Activated B cell treated with CpG ODN at 0.5 μM for 24 hours (primary cell): ENCODE measurements around the gene SDHB. TPM values are rescaled to one million over a fixed set of nuclear protein-coding genes. Genes with fewer than 3 reads are reported as not detected.

Experiments
- ATAC-seq: fragments of 200-7000 bp; cut with Tn5 transposase; one replicate; pipeline ENCODE4 v1.10.0; 2021; ENCODE audit warnings: low read depth, mild to moderate bottlenecking, moderate library complexity
- CTCF ChIA-PET: fragments of 350-600 bp; sonication (Branson Sonifier 250); formaldehyde crosslinking; loops from one replicate; lab custom pipeline; 2021; ENCODE audit warnings: antibody characterized with exemption; lab: Charles Lee
- POLR2A ChIA-PET: fragments of 350-600 bp; sonication (Branson Sonifier 250); formaldehyde crosslinking; loops from one replicate; lab custom pipeline; 2021; ENCODE audit warnings: antibody characterized with exemption; lab: Charles Lee
- DNase-seq: peaks from one replicate; pipeline ENCODE4 v3.0.0; 2022
- H3K27ac Mint-ChIP-seq: one replicate; pipeline ENCODE4 v1.8.0; 2020; ENCODE audit warnings: mixed read lengths
- H3K27me3 Mint-ChIP-seq: one replicate; pipeline ENCODE4 v1.8.0; 2021; ENCODE audit warnings: mixed read lengths
- H3K36me3 Mint-ChIP-seq: one replicate; pipeline ENCODE4 v1.8.0; 2021; ENCODE audit warnings: low read depth, mixed read lengths
- H3K4me1 Mint-ChIP-seq: one replicate; pipeline ENCODE4 v1.8.0; 2021; ENCODE audit warnings: mixed read lengths
- H3K4me3 Mint-ChIP-seq: one replicate; pipeline ENCODE4 v1.8.0; 2020; ENCODE audit warnings: mild to moderate bottlenecking, mixed read lengths
- H3K9me3 Mint-ChIP-seq: one replicate; pipeline ENCODE4 v1.8.0; 2020; ENCODE audit warnings: mixed read lengths
- CTCF ChIP-seq: fragments of 200-600 bp; IDR thresholded peaks from one replicate; pipeline ENCODE4 v1.8.0; 2022; ENCODE audit warnings: antibody characterized with exemption, mild to moderate bottlenecking
- intact Hi-C: fragments of 100-400 bp; cut with micrococcal nuclease; formaldehyde crosslinking; loops from one replicate; pipeline ENCODE4 v1.15.1; 2024
- total RNA-seq: library from RNA; stranded (reverse); gene quantifications from 2 replicates; pipeline ENCODE4 v1.2.3, GENCODE V29; 2022

The SDHB gene
- total RNA-seq, 1 donor from 2014 or later, result 70.7 TPM

- peaks cover 3% of the 10 kb centered on the region for H3K4me1 Mint-ChIP-seq
- H3K27me3 Mint-ChIP-seq, result peaks cover 3% of the 10 kb centered on the region
- DNase-seq, result no peak
- no peaks in the 10 kb centered on the region for H3K36me3 Mint-ChIP-seq
- intact Hi-C loops, result no loop called here
- H3K27ac Mint-ChIP-seq, result no peak overlapping the region
- H3K4me3 Mint-ChIP-seq, result no peak overlapping the region
- TF ChIP-seq CTCF, result no peak
- CTCF ChIA-PET, result no interaction called here
- H3K9me3 Mint-ChIP-seq, result no peaks in the 10 kb centered on the region
- POLR2A ChIA-PET, result no interaction called here
- no peak for ATAC-seq
These were observed 78.0 kb downstream of the SDHB start for GRCh38 chr1:16975838-16976237.

GRCh38 chr1:16975211-16975610 is 78.6 kb downstream of the SDHB start:
- Mint-ChIP-seq H3K27ac (no peak overlapping the region), H3K27me3 (no peaks in the 10 kb centered on the region), H3K4me1 (no peaks in the 10 kb centered on the region), H3K4me3 (no peak overlapping the region), H3K9me3 (no peaks in the 10 kb centered on the region), H3K36me3 (no peaks in the 10 kb centered on the region)
- ChIA-PET POLR2A (no interaction called here), CTCF (no interaction called here)
- ATAC-seq, result no peak
- no peak for TF ChIP-seq CTCF
- intact Hi-C loops, result no loop called here
- no peak for DNase-seq

- Mint-ChIP-seq H3K4me1 (no peaks in the 10 kb centered on the region), H3K36me3 (no peaks in the 10 kb centered on the region), H3K27me3 (no peaks in the 10 kb centered on the region), H3K9me3 (no peaks in the 10 kb centered on the region), H3K4me3 (no peak overlapping the region), H3K27ac (no peak overlapping the region)
- ChIA-PET CTCF (no interaction called here), POLR2A (no interaction called here)
- ATAC-seq (no peak), DNase-seq (no peak)
- intact Hi-C loops, result no loop called here
- TF ChIP-seq CTCF, result no peak
These were observed 80.6 kb downstream of the SDHB start for GRCh38 chr1:16973215-16973614.

GRCh38 chr1:16972189-16972895 is 81.5 kb downstream of the SDHB start:
- H3K4me3 Mint-ChIP-seq, result no peak overlapping the region
- no peaks in the 10 kb centered on the region for H3K27me3 Mint-ChIP-seq
- TF ChIP-seq CTCF, result no peak
- no peaks in the 10 kb centered on the region for H3K4me1 Mint-ChIP-seq
- no peak overlapping the region for H3K27ac Mint-ChIP-seq
- no peaks in the 10 kb centered on the region for H3K36me3 Mint-ChIP-seq
- DNase-seq (no peak), ATAC-seq (no peak)
- intact Hi-C loops, result no loop called here
- no peaks in the 10 kb centered on the region for H3K9me3 Mint-ChIP-seq
- ChIA-PET CTCF (no interaction called here), POLR2A (no interaction called here)

GRCh38 chr1:16971341-16972188 is 82.3 kb downstream of the SDHB start:
- CTCF ChIA-PET, result no interaction called here
- H3K27me3 Mint-ChIP-seq, result no peaks in the 10 kb centered on the region

More at GRCh38 chr1:16971341-16972188, 82.3 kb downstream of the SDHB start:
- intact Hi-C loops, result no loop called here
- POLR2A ChIA-PET, result no interaction called here
- no peaks in the 10 kb centered on the region for H3K36me3 Mint-ChIP-seq
- H3K9me3 Mint-ChIP-seq, result no peaks in the 10 kb centered on the region
- ATAC-seq (no peak), DNase-seq (no peak)
- H3K4me3 Mint-ChIP-seq, result no peak overlapping the region
- no peak overlapping the region for H3K27ac Mint-ChIP-seq
- no peaks in the 10 kb centered on the region for H3K4me1 Mint-ChIP-seq
- no peak for TF ChIP-seq CTCF
